ENCODE data around the gene CD180.
A peak's percentile ranks its signal among the peaks of the same experiment; 100 is the strongest.

The CD180 gene

DNA sequence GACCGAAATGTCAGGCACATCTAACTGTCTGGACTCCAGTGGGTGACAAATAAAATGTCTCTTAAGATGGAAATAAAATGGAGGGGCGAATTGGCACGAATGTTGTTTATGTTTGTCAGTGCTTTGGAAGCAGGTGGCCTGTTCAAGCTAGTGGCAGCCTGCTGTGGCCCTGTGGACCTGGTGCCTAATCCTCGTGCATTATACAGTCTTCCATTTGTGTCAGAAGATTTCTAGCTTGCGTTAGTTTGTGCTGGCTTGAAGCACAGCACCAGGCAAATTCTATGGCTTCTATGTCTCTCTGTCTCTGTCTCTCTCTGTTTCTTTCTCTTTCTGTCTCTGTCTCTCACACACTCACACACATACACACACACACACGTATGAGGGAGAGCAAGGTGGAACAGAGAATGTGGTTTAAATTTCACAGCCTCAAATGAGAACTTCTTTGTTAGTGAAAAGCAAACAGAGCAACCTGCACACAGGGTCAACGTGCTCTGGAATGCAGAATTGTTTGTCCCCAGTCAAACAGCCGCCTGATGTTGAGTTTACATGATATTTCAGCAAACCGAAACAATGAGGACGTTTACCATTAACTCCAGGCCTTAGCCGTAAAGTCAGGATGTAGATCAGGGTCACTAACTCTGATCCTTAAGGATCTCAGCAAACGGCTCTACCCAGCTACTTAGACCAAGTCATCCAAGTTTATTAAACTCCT is 39.0 kb upstream of the CD180 start:
- Histone ChIP-seq H3K9me3 (ENCODE audit: control insufficient read depth in 2 of 2, low read length in 2 of 2) (no peaks in the 10 kb centered on the region), H3K4me1 (ENCODE audit: control insufficient read depth in 2 of 2, insufficient read depth in 2 of 2, low read length in 2 of 2) (peaks cover 0 to 3% of the 10 kb centered on the region in 2 donors), H3K36me3 (ENCODE audit: control insufficient read depth in 2 of 2, insufficient read depth in 2 of 2, low read length in 2 of 2) (no peaks in the 10 kb centered on the region), H3K9ac (ENCODE audit: low read depth in 1 of 2, low read length in 2 of 2) (no peak overlapping the region), H3K4me3 (ENCODE audit: low read length in 2 of 2) (no peak overlapping the region), H3K27ac (ENCODE audit: low read depth in 2 of 2, low read length in 2 of 2) (peak overlapping the region in 1 of 2 donors; percentile 30), H3K27me3 (ENCODE audit: control insufficient read depth in 2 of 2, insufficient read depth in 2 of 2, low read length in 2 of 2) (no peaks in the 10 kb centered on the region)

GRCh38 chr5:67234671-67235176 is 38.1 kb upstream of the CD180 start:
- Histone ChIP-seq H3K36me3 (ENCODE audit: control insufficient read depth in 2 of 2, insufficient read depth in 2 of 2, low read length in 2 of 2) (no peaks in the 10 kb centered on the region), H3K27ac (ENCODE audit: low read depth in 2 of 2, low read length in 2 of 2) (peak overlapping the region; percentile 30 to 45), H3K4me1 (ENCODE audit: control insufficient read depth in 2 of 2, insufficient read depth in 2 of 2, low read length in 2 of 2) (peaks cover 0 to 3% of the 10 kb centered on the region in 2 donors), H3K27me3 (ENCODE audit: control insufficient read depth in 2 of 2, insufficient read depth in 2 of 2, low read length in 2 of 2) (no peaks in the 10 kb centered on the region), H3K9me3 (ENCODE audit: control insufficient read depth in 2 of 2, low read length in 2 of 2) (no peaks in the 10 kb centered on the region), H3K9ac (ENCODE audit: low read depth in 1 of 2, low read length in 2 of 2) (no peak overlapping the region), H3K4me3 (ENCODE audit: low read length in 2 of 2) (peak overlapping the region in 1 of 2 donors; percentile 39)

- H3K9ac ChIP-seq (ENCODE audit: low read depth in 1 of 2, low read length in 2 of 2), result no peak overlapping the region
- H3K27ac ChIP-seq (ENCODE audit: low read depth in 2 of 2, low read length in 2 of 2), result no peak overlapping the region
- H3K4me3 ChIP-seq (ENCODE audit: low read length in 2 of 2), result no peak overlapping the region
- H3K4me1 ChIP-seq (ENCODE audit: control insufficient read depth in 2 of 2, insufficient read depth in 2 of 2, low read length in 2 of 2), result peaks cover 0 to 3% of the 10 kb centered on the region in 2 donors
- no peaks in the 10 kb centered on the region for H3K27me3 ChIP-seq (ENCODE audit: control insufficient read depth in 2 of 2, insufficient read depth in 2 of 2, low read length in 2 of 2)
- no peaks in the 10 kb centered on the region for H3K36me3 ChIP-seq (ENCODE audit: control insufficient read depth in 2 of 2, insufficient read depth in 2 of 2, low read length in 2 of 2)
- H3K9me3 ChIP-seq (ENCODE audit: control insufficient read depth in 2 of 2, low read length in 2 of 2), result no peaks in the 10 kb centered on the region
Observed at GRCh38 chr5:67233075-67233474, 36.5 kb upstream of the CD180 start.

- no peaks in the 10 kb centered on the region for H3K36me3 ChIP-seq (ENCODE audit: control insufficient read depth in 2 of 2, insufficient read depth in 2 of 2, low read length in 2 of 2)
- H3K9me3 ChIP-seq (ENCODE audit: control insufficient read depth in 2 of 2, low read length in 2 of 2), result no peaks in the 10 kb centered on the region
- no peak overlapping the region for H3K9ac ChIP-seq (ENCODE audit: low read depth in 1 of 2, low read length in 2 of 2)
- no peaks in the 10 kb centered on the region for H3K4me1 ChIP-seq (ENCODE audit: control insufficient read depth in 2 of 2, insufficient read depth in 2 of 2, low read length in 2 of 2)
- no peaks in the 10 kb centered on the region for H3K27me3 ChIP-seq (ENCODE audit: control insufficient read depth in 2 of 2, insufficient read depth in 2 of 2, low read length in 2 of 2)
- H3K27ac ChIP-seq (ENCODE audit: low read depth in 2 of 2, low read length in 2 of 2), result peak overlapping the region in 1 of 2 donors; percentile 6
- no peak overlapping the region for H3K4me3 ChIP-seq (ENCODE audit: low read length in 2 of 2)
Observed at GRCh38 chr5:67223211-67223610, 26.6 kb upstream of the CD180 start.

- Histone ChIP-seq H3K4me1 (ENCODE audit: control insufficient read depth in 2 of 2, insufficient read depth in 2 of 2, low read length in 2 of 2) (no peaks in the 10 kb centered on the region), H3K36me3 (ENCODE audit: control insufficient read depth in 2 of 2, insufficient read depth in 2 of 2, low read length in 2 of 2) (no peaks in the 10 kb centered on the region), H3K27me3 (ENCODE audit: control insufficient read depth in 2 of 2, insufficient read depth in 2 of 2, low read length in 2 of 2) (no peaks in the 10 kb centered on the region), H3K9ac (ENCODE audit: low read depth in 1 of 2, low read length in 2 of 2) (peak overlapping the region in 1 of 2 donors; percentile 47), H3K4me3 (ENCODE audit: low read length in 2 of 2) (no peak overlapping the region), H3K9me3 (ENCODE audit: control insufficient read depth in 2 of 2, low read length in 2 of 2) (no peaks in the 10 kb centered on the region), H3K27ac (ENCODE audit: low read depth in 2 of 2, low read length in 2 of 2) (peak overlapping the region; percentile 54 to 61)
Observed at GRCh38 chr5:67222243-67223025, 25.8 kb upstream of the CD180 start.

DNA sequence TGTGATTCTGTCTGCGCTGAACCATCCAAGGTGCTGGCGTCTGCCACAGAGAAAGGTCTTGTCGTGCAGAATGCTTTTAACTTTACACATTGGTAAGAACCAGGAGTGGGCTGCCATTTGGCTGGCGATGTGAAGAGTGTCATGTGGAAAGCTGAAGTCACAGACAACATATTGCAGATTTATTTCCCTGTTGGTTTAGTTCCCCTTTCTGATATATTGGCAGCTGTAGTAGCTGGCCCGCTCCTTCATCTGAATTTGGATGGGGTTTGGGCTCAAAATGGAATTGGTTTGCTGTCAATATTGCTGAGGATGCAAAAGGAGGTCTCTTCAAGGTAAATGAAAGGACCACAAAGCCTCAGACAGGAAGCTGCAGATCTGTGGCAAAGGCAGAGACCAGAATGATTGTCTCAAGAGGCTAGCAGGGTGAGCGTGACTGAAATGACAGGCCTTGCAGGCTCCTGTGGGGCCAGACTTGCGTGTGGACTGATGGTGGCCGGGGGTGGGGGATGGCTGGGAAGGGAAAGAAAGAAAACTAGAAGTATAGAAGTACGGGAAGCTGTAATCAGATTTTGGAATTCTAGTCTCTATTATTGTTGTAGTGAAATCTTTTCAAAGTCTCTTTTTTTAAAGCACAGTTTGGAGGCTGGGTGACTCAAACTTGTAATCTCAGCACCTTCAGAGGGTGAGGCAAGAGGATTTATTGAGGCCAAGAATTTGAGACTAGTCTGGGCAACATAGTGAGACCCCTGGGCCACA is 25.1 kb upstream of the CD180 start:
- Histone ChIP-seq H3K27ac (ENCODE audit: low read depth in 2 of 2, low read length in 2 of 2) (peak overlapping the region; percentile 54 to 61), H3K9me3 (ENCODE audit: control insufficient read depth in 2 of 2, low read length in 2 of 2) (no peaks in the 10 kb centered on the region), H3K36me3 (ENCODE audit: control insufficient read depth in 2 of 2, insufficient read depth in 2 of 2, low read length in 2 of 2) (no peaks in the 10 kb centered on the region), H3K27me3 (ENCODE audit: control insufficient read depth in 2 of 2, insufficient read depth in 2 of 2, low read length in 2 of 2) (no peaks in the 10 kb centered on the region), H3K4me3 (ENCODE audit: low read length in 2 of 2) (no peak overlapping the region), H3K9ac (ENCODE audit: low read depth in 1 of 2, low read length in 2 of 2) (no peak overlapping the region), H3K4me1 (ENCODE audit: control insufficient read depth in 2 of 2, insufficient read depth in 2 of 2, low read length in 2 of 2) (no peaks in the 10 kb centered on the region)

DNA sequence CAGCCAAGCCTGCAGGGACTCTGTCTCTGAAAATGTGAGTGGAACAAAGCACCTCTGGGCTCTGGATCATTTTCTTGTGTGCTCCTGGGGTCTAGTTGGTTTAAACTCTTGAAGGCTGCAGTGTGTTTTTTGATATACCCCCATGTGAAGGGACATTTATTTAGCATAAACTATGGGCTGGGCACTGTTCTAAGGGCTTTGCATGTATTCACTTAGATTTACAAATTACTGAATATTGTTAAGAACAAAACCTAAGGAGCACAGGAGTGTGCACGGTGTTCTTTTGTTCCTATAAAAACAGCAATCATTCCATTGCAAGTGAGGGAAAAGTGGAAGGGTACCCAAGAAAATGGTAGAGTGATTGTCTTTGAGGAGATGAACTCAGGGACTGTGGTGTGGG is 20.0 kb upstream of the CD180 start:
- H3K27ac ChIP-seq (ENCODE audit: low read depth in 2 of 2, low read length in 2 of 2), result peak overlapping the region; percentile 73 to 81
- no peak overlapping the region for H3K4me3 ChIP-seq (ENCODE audit: low read length in 2 of 2)
- no peaks in the 10 kb centered on the region for H3K9me3 ChIP-seq (ENCODE audit: control insufficient read depth in 2 of 2, low read length in 2 of 2)
- no peaks in the 10 kb centered on the region for H3K27me3 ChIP-seq (ENCODE audit: control insufficient read depth in 2 of 2, insufficient read depth in 2 of 2, low read length in 2 of 2)
- H3K36me3 ChIP-seq (ENCODE audit: control insufficient read depth in 2 of 2, insufficient read depth in 2 of 2, low read length in 2 of 2), result no peaks in the 10 kb centered on the region
- peak overlapping the region in 1 of 2 donors; percentile 46 for H3K9ac ChIP-seq (ENCODE audit: low read depth in 1 of 2, low read length in 2 of 2)
- H3K4me1 ChIP-seq (ENCODE audit: control insufficient read depth in 2 of 2, insufficient read depth in 2 of 2, low read length in 2 of 2), result peaks cover 14 to 18% of the 10 kb centered on the region in 2 donors

- Histone ChIP-seq H3K9me3 (ENCODE audit: control insufficient read depth in 2 of 2, low read length in 2 of 2) (no peaks in the 10 kb centered on the region), H3K9ac (ENCODE audit: low read depth in 1 of 2, low read length in 2 of 2) (peak overlapping the region; percentile 38 to 46), H3K27ac (ENCODE audit: low read depth in 2 of 2, low read length in 2 of 2) (peak overlapping the region; percentile 73 to 81), H3K36me3 (ENCODE audit: control insufficient read depth in 2 of 2, insufficient read depth in 2 of 2, low read length in 2 of 2) (no peaks in the 10 kb centered on the region), H3K4me3 (ENCODE audit: low read length in 2 of 2) (peak overlapping the region; percentile 55 to 58), H3K4me1 (ENCODE audit: control insufficient read depth in 2 of 2, insufficient read depth in 2 of 2, low read length in 2 of 2) (peaks cover 14 to 18% of the 10 kb centered on the region in 2 donors), H3K27me3 (ENCODE audit: control insufficient read depth in 2 of 2, insufficient read depth in 2 of 2, low read length in 2 of 2) (no peaks in the 10 kb centered on the region)
Observed at GRCh38 chr5:67215519-67216471, 19.2 kb upstream of the CD180 start.

DNA sequence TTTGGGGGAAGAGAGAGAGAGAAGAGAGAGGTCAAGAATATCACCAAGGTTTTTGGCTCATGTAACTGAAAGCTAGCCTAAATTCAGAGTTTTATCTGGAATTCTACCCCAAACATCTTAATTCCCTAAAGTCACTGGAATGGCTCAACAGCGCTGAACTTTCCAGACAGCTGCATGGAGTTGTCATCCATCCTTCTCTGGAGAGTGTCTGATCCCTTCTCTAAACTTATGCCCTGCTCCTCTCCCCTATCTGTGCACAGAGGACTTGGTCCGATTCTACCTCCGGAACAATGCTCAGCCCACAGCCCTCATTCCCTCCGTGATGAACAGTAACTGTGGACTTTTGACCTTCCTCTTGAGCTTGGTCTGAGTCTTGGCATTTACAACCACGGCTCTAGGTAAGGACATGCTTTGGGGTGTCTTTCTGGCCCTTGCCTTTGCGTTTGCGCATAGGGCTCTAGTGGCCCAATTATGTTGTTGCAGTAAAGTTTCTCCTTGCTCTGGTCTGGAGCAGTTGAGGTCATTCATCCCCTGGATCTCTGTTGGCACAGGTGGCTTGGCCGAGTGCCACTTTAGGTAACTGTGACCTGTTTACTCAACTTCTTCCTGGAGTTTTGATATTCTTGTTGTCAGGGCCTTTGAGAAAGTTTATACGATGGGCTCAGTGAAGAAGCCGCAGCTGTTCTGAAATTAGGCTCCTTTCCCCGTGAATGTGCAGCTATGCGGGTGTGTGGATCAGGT is 18.3 kb upstream of the CD180 start:
- H3K27me3 ChIP-seq (ENCODE audit: control insufficient read depth in 2 of 2, insufficient read depth in 2 of 2, low read length in 2 of 2), result no peaks in the 10 kb centered on the region
- H3K4me1 ChIP-seq (ENCODE audit: control insufficient read depth in 2 of 2, insufficient read depth in 2 of 2, low read length in 2 of 2), result peaks cover 14 to 18% of the 10 kb centered on the region in 2 donors
- no peaks in the 10 kb centered on the region for H3K9me3 ChIP-seq (ENCODE audit: control insufficient read depth in 2 of 2, low read length in 2 of 2)
- H3K4me3 ChIP-seq (ENCODE audit: low read length in 2 of 2), result peak overlapping the region in 1 of 2 donors; percentile 55
- peak overlapping the region; percentile 73 to 81 for H3K27ac ChIP-seq (ENCODE audit: low read depth in 2 of 2, low read length in 2 of 2)
- H3K36me3 ChIP-seq (ENCODE audit: control insufficient read depth in 2 of 2, insufficient read depth in 2 of 2, low read length in 2 of 2), result no peaks in the 10 kb centered on the region
- H3K9ac ChIP-seq (ENCODE audit: low read depth in 1 of 2, low read length in 2 of 2), result no peak overlapping the region

Data from mucosa of rectum (tissue), 2 donors.